Fibroblast of lung (primary cell): ENCODE results near the gene RIN3. TPM values are rescaled to one million over a fixed set of nuclear protein-coding genes. Genes with fewer than 3 reads are reported as not detected.

Experiments used
- DNase-seq, 2 donors: peaks; one replicate each; pipeline versions ENCODE4 v3.0.0 to v3.0.0-alpha.2; 2010; ENCODE audit warnings: low read depth in 2 of 2
- H2AFZ ChIP-seq: 2 replicates; pipeline ENCODE4 v1.5.1; 2012; ENCODE audit warnings: low read length, control low read depth, inconsistent platforms
- H3K27ac ChIP-seq: 2 replicates; pipeline ENCODE4 v1.5.1; 2011; ENCODE audit warnings: low read length, control low read depth; ENCODE audit not compliant: insufficient read depth
- H3K27me3 ChIP-seq: 2 replicates; pipeline ENCODE4 v1.5.1; 2011; ENCODE audit warnings: mild to moderate bottlenecking, low read length; ENCODE audit not compliant: control insufficient read depth, insufficient read depth
- H3K36me3 ChIP-seq: 2 replicates; pipeline ENCODE4 v1.5.1; 2011; ENCODE audit warnings: low read length; ENCODE audit not compliant: control insufficient read depth, insufficient read depth
- H3K4me1 ChIP-seq: 2 replicates; pipeline ENCODE4 v1.5.1; 2011; ENCODE audit warnings: low read length; ENCODE audit not compliant: control insufficient read depth, insufficient read depth; ENCODE audit errors: extremely low read depth
- H3K4me2 ChIP-seq: 2 replicates; pipeline ENCODE4 v1.5.1; 2011; ENCODE audit warnings: low read length, control low read depth; ENCODE audit not compliant: insufficient read depth; ENCODE audit errors: extremely low read depth
- H3K4me3 ChIP-seq, 4 experiments: fragments of 200-600 bp in 1 of 4; sonication (generic) in 1 of 4; replicated peaks in 1 of 4; 2 replicates each; pipeline ENCODE4 v1.5.1; 2011 to 2016; ENCODE audit warnings: low read length in 4 of 4, low read depth in 3 of 4, mild to moderate bottlenecking in 3 of 4, control low read depth in 2 of 4, inconsistent platforms in 1 of 4, mixed read lengths in 1 of 4; ENCODE audit not compliant: insufficient read depth in 1 of 4; ENCODE audit errors: control extremely low read depth in 1 of 4
- H3K79me2 ChIP-seq: 2 replicates; pipeline ENCODE4 v1.5.1; 2012; ENCODE audit warnings: mild to moderate bottlenecking, low read length, inconsistent platforms; ENCODE audit not compliant: control insufficient read depth, insufficient read depth
- H3K9ac ChIP-seq: 2 replicates; pipeline ENCODE4 v1.5.1; 2011; ENCODE audit warnings: mild to moderate bottlenecking, low read length, control low read depth; ENCODE audit not compliant: insufficient read depth
- H3K9me3 ChIP-seq: 2 replicates; pipeline ENCODE4 v1.5.1; 2012; ENCODE audit warnings: low read depth, low read length; ENCODE audit not compliant: control insufficient read depth, insufficient read depth
- H4K20me1 ChIP-seq: 2 replicates; pipeline ENCODE4 v1.5.1; 2011; ENCODE audit warnings: low read length; ENCODE audit not compliant: control insufficient read depth, insufficient read depth; ENCODE audit errors: extremely low read depth
- EZH2 ChIP-seq: IDR thresholded peaks from 2 replicates; pipeline ENCODE4 v1.5.1; 2012; ENCODE audit warnings: low read length, control low read depth, mild to moderate bottlenecking; ENCODE audit errors: missing control alignments
- polyA plus RNA-seq, 2 donors: library from polyadenylated mRNA; depleted of rRNA in 1 of 2; stranded (reverse) in 1 of 2; unstranded in 1 of 2; fragments of >200 nt; gene quantifications; 2 replicates each; pipeline ENCODE4 v1.2.1, GENCODE V29; 2011 to 2012; ENCODE audit warnings: missing spikeins in 1 of 2
- total RNA-seq: library from RNA; depleted of rRNA; stranded (reverse); fragments of >200 nt; gene quantifications from 2 replicates; pipeline ENCODE4 v1.2.1, GENCODE V29; 2014
- TF ChIP-seq, protein P1 (sequence below), 2 donors: IDR thresholded peaks in 1 of 2; conservative IDR thresholded peaks in 1 of 2; 1 replicate in 1 of 2; 2 replicates in 1 of 2; pipeline ENCODE4 v1.5.1; 2011 to 2012; ENCODE audit warnings: low read length in 2 of 2, control low read depth in 1 of 2, inconsistent platforms in 1 of 2, low read depth in 1 of 2, mild to moderate bottlenecking in 1 of 2

Gene RIN3
- total and polyA plus RNA-seq, 2 donors (not counting 1 experiment from before 2014, with no cell fraction given) = 8.9 to 9.2 TPM

DNA sequence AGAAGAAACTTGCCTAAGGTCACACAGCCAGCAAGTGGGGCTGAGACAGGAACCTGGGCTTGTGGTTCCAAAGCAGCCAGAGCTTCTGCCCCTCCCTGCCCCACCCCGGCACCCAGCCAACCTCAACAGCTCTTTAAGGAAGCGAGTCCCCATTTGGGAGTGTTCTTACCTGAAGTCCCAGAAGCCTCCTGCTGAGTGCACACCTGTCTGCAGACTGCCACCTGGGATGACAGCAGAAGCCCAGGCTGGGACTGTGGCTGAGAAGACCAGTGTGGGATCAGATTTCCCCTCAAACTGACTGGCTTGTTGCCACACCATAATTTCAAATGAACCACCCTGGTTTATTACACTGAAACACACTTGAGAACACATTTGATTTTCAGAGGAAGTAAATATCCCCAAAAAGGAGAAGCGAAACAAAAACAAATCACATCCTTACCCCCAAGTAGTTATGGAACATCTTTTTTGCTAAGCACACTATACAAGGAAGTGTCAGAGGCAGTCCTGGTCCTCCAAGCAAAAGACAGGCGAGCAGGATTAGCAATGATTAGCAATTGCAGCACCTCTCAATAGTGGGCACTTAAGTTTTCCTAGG, 6.3 kb upstream of the RIN3 start:
- Histone ChIP-seq H4K20me1 (no peaks in the 10 kb centered on the region), H3K9me3 (no peaks in the 10 kb centered on the region), H3K4me1 (peaks cover 18% of the 10 kb centered on the region), H3K79me2 (no peaks in the 10 kb centered on the region), H3K27me3 (no peaks in the 10 kb centered on the region), H3K9ac (no peak overlapping the region), H3K4me2 (no peak overlapping the region), H2AFZ (no peak overlapping the region), H3K4me3 (no peak overlapping the region), H3K36me3 (no peaks in the 10 kb centered on the region), H3K27ac (no peak overlapping the region)
- no peak for TF ChIP-seq EZH2
- TF ChIP-seq, protein P1, sequence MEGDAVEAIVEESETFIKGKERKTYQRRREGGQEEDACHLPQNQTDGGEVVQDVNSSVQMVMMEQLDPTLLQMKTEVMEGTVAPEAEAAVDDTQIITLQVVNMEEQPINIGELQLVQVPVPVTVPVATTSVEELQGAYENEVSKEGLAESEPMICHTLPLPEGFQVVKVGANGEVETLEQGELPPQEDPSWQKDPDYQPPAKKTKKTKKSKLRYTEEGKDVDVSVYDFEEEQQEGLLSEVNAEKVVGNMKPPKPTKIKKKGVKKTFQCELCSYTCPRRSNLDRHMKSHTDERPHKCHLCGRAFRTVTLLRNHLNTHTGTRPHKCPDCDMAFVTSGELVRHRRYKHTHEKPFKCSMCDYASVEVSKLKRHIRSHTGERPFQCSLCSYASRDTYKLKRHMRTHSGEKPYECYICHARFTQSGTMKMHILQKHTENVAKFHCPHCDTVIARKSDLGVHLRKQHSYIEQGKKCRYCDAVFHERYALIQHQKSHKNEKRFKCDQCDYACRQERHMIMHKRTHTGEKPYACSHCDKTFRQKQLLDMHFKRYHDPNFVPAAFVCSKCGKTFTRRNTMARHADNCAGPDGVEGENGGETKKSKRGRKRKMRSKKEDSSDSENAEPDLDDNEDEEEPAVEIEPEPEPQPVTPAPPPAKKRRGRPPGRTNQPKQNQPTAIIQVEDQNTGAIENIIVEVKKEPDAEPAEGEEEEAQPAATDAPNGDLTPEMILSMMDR (conservative IDR thresholded peaks at IDR 0.05 in 1 of 2, IDR thresholded peaks at IDR 0.05 in 1 of 2; ENCODE audit: low read depth in 1 of 2, low read length in 2 of 2) = no peak
- DNase-seq = no peak

DNA sequence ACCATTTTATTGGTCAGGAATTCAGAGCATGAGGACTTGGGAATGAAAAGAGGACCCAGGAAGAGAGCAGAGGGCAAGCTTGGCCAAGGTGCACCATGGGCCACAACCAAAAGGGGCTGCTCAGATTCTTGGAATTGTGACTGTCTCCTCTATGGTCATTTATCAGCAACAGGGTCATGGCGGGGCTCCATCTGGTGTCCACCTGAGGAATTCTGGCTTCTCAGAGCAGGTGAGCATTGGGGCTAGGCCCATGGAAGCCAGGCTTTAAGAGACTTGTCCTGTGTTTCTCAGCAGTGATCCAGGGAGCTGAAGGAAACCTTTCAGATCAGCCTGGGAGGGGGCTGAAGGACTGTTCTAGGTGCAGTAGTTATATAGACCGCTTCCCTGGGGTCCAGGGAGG, 2.6 kb upstream of the RIN3 start:
- Histone ChIP-seq H3K27ac (peak overlapping the region; percentile 77), H3K79me2 (peaks cover 23% of the 10 kb centered on the region), H3K27me3 (no peaks in the 10 kb centered on the region), H2AFZ (no peak overlapping the region), H3K9ac (no peak overlapping the region), H3K4me1 (peaks cover 11% of the 10 kb centered on the region), H4K20me1 (no peaks in the 10 kb centered on the region), H3K9me3 (no peaks in the 10 kb centered on the region), H3K4me3 (no peak overlapping the region), H3K4me2 (peak overlapping the region; percentile 41), H3K36me3 (no peaks in the 10 kb centered on the region)
- no peak for TF ChIP-seq EZH2
- TF ChIP-seq, protein P1 (conservative IDR thresholded peaks at IDR 0.05 in 1 of 2, IDR thresholded peaks at IDR 0.05 in 1 of 2; ENCODE audit: low read depth in 1 of 2, low read length in 2 of 2) = no peak
- no peak for DNase-seq

DNA sequence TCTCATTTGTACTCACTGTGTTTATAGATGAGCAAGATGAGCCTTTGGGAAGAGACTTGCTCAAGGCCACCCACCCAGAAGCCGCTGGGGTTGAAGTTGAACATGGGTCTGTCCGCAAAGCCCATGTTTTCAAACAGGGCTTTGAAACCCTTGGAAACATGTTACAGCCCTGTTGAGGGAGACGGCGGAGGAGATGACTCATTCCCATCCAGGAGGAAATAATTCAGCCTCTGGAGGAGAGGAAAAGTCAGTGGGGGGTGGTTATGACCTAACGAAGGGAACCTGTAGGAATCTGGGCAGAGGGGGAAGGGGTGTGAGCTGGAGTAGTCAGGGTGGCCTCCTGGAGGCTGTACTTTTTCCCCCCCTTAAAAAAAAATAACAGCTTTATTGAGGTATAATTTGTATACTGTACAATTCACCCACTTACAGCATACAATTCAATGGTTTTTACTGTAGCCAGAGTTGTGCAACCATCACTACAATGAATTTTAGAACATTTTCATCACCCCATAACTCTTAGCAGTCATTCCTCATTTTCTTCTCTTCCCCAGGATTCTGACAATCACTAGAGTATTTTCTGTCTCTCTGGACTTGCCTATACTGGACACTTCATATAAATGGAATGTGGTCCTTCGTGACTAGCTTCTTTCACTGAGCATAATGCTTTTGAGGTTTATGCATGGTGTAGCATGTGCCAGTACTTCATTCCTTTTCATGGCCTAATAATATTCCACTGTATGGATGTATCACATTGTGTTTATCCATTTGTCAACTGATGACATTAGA, 1.9 kb upstream of the RIN3 start:
- peaks cover 29% of the 10 kb centered on the region for H3K79me2 ChIP-seq
- peak overlapping the region; percentile 77 for H3K27ac ChIP-seq
- no peaks in the 10 kb centered on the region for H3K27me3 ChIP-seq
- no peaks in the 10 kb centered on the region for H3K36me3 ChIP-seq
- no peaks in the 10 kb centered on the region for H3K9me3 ChIP-seq
- DNase-seq = peak; percentile 94 to 95
- H3K4me1 ChIP-seq = peaks cover 11% of the 10 kb centered on the region
- no peak overlapping the region for H3K9ac ChIP-seq
- H4K20me1 ChIP-seq = no peaks in the 10 kb centered on the region
- H2AFZ ChIP-seq = no peak overlapping the region
- TF ChIP-seq, protein P1 (conservative IDR thresholded peaks at IDR 0.05 in 1 of 2, IDR thresholded peaks at IDR 0.05 in 1 of 2; ENCODE audit: low read depth in 1 of 2, low read length in 2 of 2) = no peak
- no peak for TF ChIP-seq EZH2
- peak overlapping the region; percentile 41 for H3K4me2 ChIP-seq
- no peak overlapping the region for H3K4me3 ChIP-seq
